ENCODE data around the gene PLA2G5.
A peak's percentile ranks its signal among the peaks of the same experiment; 100 is the strongest.
"Not testable (repeated sequence)": the region's sequence is repeated elsewhere in the genome, so short reads cannot be mapped to it uniquely, and the experiment has no call there.

PLA2G5 gene, protein sequence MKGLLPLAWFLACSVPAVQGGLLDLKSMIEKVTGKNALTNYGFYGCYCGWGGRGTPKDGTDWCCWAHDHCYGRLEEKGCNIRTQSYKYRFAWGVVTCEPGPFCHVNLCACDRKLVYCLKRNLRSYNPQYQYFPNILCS

DNA sequence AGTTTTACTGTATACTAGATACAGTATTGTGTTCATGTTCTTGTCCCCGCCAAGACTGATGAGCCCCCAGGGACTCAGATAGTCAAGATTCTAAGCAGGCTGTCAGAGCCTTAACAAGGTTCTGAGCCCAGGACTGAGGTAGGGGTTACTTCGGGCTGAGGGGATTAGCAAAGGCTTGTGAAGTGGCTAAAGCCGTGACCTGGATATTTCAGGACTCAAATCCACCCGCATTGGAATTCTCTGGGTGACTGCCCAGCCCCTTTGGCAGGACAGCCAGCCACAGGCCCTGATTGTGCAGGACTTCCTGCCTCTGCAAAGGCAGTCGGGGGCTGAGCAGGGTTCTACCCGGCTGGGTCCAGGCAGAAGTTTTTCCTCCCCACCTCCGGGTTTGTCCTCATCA lies at the start of gene PLA2G5:
PLA2G5 (plus strand) TSS at position 321 of the 400 bp plus-strand sequence. CDS start 14,637 bp downstream, outside the sequence.
- DNase-seq (ENCODE audit: low read depth in 2 of 2): no peak

DNA sequence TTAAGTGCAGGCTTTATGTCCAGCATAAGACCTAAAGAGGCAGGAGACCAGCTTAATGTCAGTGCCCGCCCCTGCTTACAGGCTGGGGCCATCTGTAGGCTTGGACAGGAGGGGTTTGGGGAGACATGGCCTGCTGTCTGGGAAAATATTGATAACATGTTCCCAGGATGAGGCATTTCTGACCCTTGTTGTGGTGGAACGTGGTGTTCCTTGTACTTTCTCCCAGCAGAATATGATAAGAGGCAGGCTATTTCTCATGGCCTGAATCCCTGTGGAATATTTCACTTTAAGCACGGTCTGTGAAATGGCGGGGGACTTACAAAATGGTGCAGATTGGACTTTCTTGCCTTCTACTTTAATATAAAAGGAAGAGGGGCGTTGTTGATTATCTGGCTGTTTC lies 41.9 kb upstream of the PLA2G5 start:
- no peak for DNase-seq (ENCODE audit: low read depth in 2 of 2)

DNA sequence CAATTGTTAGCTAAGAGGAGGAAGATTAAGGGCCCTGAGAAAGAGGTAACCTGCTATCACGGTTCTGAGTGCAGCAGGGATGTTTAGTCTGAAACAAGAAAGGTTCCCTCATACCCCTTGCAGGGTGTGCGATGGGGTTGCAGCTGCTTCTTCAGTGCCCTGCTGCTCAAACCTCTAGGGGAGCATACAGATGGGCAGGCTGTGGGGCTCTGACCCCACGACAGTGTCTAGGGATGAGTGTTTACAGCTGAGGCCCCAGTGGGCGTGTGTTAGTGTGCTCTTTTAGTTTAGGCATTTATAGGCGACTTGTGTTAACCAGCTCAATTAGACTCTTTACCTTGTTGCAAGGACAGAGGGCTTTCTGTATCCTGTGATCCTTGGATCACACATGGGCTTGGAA lies 41.3 kb upstream of the PLA2G5 start:
- DNase-seq (ENCODE audit: low read depth in 2 of 2): no peak

DNA sequence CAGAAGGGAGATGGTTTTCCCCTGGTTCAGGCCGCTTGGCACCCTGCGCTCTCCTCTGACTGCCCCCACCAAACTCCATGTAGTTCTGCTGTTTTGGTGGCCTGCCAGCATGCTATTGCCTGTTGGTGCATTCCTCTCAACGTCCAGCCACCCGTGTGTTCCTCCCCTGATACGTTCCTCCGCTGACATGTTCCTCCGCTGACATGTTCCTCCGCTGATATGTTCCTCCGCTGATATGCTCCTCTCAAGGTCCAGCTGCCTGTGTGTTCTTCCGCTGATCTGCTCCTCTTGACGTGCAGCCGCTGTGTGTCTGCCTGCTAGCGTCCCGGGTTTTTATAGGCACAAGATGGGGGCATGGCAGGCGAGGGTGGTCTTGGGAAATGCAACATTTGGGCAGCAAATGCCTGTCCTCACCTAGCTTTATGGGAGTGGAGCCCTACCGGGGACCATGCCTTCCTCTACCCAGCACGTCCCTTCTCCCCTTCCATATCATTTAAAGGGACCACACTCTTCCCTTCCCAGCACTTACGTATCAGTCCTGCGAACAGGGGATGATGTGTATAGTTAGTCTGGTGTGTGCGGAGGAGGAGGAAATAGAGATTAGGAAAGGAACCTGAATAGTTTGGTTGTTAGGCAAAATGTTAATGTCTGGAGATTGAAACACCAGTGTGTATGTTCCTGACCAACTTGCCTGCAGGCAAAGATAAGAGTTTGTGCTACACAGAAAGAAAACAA lies 40.6 kb upstream of the PLA2G5 start:
- no peak for DNase-seq (ENCODE audit: low read depth in 2 of 2)

DNA sequence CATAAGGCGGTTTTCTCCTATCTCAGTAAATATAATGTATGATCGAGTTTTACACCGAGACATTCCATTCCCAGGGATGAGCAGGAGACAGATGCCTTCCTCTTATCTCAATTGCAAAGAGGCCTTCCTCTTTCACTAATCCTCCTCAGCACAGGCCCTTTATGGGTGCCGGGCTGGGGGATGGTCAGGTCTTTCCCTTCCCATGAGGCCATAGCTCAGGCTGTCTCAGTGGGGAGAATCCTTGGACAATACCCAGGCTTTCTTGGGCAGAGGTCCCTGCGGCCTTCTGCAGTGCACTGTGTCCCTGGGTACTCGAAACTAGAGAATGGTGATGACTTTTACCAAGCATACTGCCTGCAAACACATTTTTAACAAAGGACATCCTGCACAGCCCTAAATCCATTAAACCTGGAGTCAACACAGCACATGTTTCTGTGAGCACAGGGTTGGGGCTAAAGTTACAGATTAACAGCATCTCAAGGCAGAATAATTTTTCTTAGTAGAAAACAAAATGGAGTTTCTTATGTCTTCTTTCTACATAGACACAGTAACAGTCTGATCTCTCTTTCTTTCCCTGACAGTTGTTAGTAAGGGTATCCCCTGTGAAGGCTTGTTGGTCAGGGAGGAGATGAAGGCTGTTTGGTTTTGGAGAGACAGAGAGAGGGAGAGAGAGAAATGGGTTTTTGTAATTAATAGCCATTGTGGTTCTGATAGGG lies 39.4 kb upstream of the PLA2G5 start:
- not testable (repeated sequence) for DNase-seq (ENCODE audit: low read depth in 2 of 2)

DNA sequence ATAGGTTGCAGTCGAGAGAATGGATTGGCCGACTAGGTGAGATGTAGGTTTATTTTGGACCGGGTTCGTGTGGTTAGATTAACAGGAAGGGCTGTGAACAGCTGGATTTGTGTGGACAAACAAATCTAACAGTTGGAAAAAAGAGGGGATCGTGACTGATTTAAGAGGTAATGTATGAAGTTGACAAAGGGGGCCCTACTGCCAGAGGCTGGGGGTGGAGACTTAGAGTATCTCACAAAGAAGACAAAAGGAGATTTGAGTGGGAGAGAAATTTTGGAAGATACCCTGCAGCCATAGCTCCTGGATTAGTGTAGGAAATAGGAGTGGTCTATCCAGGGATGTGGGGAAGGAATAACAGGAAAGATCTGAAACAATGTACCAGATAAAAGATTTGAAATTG lies 38.8 kb upstream of the PLA2G5 start:
- DNase-seq (ENCODE audit: low read depth in 2 of 2): no peak

DNA sequence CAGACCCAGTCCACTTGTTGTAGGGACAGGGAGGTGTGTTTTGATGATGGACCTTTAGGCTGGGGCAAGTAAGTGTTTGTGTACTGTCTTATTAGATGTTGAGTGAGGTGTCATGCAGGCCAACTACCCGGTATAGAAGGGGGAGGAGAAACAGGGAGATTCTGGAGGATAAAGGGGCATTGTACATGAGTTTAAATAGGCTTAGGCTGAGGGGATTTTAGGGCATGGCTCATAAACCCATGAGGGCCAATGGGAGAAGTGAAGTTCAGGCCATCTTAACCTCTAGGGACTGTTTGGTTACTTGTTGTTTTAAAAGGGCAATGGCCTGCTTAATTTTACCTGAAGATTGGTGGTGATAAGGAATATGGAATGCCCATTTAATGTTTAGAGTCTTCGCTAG lies 38.2 kb upstream of the PLA2G5 start:
- DNase-seq (ENCODE audit: low read depth in 2 of 2): no peak

DNA sequence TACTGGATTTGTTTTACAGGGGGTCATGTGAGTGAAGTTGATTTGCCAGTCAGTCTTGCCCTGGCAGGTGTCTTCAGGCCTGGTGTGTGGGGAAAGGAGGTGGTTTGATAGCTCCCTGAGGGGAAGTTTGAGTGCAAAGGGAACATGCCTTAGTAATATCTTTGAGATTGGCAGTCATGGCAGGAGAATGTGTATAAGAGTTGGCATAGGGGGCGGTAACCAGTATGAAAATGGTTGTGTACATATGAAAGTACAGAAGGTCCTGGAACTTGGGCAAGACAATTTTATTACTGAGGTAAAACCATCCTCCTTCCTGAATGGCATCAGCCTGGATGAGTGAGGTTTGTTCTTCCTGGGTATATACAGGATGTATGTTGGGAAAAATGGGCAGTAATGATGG lies 37.6 kb upstream of the PLA2G5 start:
- no peak for DNase-seq (ENCODE audit: low read depth in 2 of 2)

DNA sequence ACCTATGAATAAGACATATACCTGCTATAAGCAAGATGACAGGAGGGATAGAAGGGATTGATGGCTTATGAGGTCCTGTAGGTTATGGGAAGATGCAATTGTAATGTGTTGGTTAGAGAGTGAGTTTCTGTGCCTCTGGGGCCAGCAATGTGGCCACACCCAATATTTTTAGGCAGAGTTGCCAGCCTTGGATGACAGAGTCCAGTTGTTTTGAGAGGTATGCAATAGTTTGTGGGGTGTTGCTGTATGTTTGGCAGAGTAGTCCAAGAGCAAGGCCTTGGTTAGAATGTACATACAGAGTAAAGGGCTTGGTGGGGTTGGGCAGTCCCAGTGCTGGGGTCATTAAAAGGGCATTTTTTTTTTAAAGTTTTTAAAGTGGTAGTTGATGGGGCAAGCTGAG lies 36.6 kb upstream of the PLA2G5 start:
- no peak for DNase-seq (ENCODE audit: low read depth in 2 of 2)

DNA sequence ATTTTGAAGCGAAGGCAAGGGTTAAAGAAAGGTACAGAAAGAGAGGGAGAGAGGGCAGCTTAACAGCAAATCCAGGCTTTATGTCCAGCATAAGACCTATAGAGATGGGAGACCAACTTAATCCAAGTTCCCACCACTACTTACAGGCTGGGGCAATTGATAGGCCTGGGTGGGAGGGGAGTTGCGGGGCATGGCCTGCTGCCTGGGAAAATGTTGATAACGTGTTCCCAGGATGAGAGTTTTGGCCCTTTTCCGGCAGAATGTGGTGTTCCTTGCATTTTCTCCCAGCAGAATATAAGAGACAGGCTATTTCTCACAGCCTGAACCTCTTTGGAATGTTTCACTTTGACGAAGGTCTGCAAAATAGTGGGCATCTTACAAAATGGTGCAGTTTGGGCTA lies 34.9 kb upstream of the PLA2G5 start:
- DNase-seq (ENCODE audit: low read depth in 2 of 2): no peak

DNA sequence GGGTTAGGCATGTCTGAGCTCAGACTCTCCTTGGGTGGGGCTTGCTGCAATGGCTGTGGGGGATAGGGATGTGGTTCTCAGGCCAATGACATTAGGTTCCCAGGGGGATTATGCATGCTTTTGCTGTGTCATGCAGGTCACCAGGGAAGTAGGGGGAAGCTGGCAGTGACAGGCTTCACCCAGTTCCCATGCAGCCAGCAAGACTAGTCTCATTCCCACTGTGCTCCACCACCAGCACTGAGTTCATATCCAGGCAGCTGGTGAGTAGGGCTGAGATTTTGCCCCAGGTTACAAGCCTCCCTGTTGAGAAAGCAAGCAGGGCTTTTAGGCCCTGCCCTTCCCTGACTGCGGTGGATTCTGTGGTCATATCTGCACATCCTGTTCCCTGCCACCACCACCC lies 32.1 kb upstream of the PLA2G5 start:
- DNase-seq (ENCODE audit: low read depth in 2 of 2): no peak

DNA sequence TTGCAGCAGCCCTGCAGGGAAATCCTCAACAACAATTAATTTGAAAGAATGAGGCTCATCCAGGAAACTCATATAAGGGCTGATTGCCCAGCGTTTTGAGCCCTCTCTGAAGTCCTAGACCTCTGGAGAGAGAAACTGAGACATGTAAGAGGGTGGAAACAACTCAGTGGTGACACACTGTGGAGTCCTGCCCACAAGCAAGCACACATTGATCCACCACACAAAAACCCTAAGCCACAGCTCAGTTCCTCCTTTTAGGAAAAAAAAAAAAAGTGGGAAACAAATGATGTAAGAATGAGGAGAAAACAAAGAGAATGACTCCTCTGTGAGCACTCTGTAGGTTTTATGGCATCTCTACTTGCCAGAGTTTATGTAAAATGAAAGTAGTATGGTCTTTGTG lies 22.9 kb upstream of the PLA2G5 start:
- DNase-seq (ENCODE audit: low read depth in 2 of 2): no peak

DNA sequence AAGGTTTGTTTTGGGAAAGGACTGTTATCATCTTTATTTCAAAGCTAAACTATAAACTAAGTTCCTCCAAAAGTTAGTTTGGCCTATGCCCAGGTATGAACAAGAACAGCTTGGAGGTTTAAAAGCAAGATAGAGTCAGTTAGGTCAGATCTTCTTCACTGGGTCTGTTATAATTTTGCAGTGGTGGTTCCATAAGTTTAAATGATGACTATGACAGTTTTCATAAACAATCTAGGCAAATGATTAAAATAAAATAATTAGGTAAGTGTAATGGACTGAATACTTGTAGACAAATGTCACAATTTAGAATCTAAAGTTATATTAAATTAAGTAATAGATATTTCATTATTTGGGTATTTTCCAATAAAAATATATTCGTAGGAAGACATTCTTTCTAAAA lies 21.4 kb upstream of the PLA2G5 start:
- no peak for DNase-seq (ENCODE audit: low read depth in 2 of 2)

DNA sequence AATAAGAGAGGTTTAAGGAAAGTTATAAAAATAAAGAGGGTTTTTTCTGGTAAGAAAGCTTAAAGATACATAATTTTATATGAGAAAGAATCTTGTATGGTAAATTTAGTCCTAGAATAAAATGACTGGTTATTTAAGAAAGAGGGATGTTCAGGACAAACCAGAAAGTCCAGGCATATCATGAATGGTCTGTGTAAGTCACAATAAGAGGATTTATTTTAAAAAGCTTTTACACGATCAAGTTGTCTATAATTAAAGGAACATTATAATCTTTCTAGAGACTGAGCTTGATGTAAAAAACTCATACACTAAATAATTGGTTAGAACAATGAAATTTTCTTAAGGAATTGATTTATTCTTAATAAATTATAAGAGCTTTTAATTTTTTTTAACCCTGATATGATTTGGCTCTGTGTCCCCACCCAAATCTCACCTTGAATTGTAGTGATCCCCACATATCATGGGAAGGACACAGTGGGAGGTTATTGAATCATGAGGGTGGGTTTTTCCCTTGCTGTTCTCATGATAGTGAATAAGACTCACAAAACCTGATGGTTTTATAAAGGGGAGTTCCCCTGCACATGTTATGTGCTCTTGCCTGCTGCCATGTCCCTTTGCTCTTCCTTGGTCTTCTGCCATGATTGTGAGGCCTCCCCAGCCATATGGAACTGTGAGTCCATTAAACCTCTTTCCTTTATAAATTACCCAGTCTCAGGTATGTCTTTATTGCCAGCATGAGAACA lies 20.8 kb upstream of the PLA2G5 start:
- DNase-seq (ENCODE audit: low read depth in 2 of 2): not testable (repeated sequence)

DNA sequence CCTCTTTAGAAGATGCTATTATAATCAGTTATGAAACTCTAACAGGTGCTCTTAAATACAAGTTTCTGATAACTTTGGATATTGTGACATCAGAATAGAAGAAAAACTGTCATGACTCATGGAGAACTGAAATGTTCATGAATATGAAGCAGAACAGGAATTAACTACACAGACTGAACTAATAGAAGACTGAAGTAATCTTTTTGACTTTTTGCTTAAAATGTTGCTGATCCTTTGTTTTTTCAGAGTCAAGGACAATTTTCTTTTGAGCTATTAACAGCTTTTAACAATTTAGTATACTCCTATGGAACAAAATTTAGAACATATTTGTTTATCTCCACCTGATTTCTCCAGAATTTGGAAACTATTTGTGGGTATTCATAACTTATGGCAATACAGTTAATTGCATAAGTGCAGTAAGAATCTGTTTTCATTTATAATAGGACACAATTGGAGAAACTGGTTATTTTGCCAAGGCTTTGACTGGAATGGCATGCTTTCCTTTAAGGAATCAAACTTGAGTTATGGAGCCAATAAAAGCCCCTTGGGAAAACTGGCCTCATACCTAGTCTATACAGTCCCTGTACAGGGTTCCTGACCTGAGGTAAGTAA lies 18.7 kb upstream of the PLA2G5 start:
- DNase-seq (ENCODE audit: low read depth in 2 of 2): no peak

DNA sequence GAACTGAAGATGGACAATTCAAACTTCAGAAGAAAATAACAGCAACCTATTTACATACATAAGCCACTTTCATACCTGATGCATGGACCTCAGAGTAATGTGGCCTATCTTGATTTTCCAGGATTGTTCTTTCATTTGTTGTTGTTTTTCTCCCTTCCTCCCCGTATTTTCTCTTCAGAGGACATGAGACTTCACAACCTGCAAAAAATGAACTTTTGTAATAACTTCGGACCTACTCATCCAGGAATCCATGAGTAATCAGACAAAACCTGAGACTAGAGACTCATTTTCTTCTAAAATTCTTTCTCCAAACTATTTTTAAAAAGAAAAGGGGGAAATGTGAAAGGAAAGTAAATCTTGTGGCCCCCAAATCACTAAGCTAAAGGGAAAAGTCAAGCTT lies 17.6 kb upstream of the PLA2G5 start:
- DNase-seq (ENCODE audit: low read depth in 2 of 2): no peak

DNA sequence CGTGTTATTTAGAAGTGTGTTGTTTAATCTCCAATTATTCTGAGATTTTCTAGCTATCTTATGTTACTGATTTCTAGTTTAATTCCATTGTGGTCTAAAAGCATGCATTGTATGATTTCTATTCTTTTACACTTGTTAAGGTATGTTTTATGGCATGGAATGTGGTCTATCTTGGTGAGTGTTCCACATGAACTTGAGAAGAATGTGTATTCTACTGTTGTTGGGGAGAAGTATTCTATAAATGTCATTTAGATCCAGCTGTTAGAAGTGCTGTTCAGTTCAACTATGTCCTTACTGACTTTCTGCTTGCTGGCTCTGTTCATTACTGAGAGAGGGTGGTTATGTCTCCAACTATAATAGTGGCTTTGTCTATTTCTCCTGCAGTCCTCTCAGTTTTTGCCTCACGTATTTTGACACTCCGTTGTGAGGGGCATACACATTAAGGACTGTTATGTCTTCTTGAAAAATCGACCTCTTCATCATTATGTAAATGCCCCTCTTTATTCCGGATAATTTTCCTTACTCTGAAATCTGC lies 12.0 kb upstream of the PLA2G5 start:
- peak in 1 of 2 experiments; percentile 1 for DNase-seq (ENCODE audit: low read depth in 2 of 2)

DNA sequence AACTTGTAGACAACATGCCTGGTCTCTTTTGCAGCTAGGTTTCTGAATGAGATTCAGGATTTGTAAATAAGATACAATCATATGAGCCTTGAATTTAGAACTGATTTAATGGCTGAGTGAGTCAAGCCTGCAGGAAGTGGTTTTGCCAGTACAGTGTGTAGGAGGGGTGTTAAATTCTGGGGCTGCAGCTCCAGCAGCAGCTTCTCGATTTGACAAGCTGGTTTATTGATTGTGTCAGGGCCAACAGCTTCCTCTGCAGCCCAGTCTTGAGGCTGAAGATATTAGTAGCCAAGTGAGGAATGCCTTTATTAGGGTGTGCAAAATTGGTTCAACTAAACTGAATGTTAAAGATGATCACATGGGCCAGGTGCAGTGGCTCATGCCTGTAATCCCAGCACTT lies 11.5 kb upstream of the PLA2G5 start:
- peak; percentile 41 to 47 for DNase-seq (ENCODE audit: low read depth in 2 of 2)

DNA sequence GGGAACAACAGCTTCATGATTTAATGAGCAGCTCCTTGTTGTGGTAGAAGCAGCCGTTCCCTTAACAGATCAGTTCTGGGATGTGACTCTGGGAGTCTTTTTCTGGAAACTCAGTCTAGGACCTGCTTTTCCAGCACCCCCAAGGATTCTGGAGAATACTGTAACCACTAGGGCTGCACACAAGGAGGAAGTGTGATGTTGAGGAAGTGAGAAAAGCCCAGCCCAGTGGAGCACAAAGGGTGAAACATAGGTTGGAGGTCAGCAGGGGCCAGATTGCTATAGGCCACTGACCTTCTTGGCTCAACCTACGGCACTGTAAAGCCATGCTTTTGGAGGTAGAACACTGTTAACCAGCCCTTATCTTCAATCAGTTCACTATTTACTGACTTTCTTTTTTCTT lies 10.1 kb upstream of the PLA2G5 start:
- DNase-seq (ENCODE audit: low read depth in 2 of 2): no peak

DNA sequence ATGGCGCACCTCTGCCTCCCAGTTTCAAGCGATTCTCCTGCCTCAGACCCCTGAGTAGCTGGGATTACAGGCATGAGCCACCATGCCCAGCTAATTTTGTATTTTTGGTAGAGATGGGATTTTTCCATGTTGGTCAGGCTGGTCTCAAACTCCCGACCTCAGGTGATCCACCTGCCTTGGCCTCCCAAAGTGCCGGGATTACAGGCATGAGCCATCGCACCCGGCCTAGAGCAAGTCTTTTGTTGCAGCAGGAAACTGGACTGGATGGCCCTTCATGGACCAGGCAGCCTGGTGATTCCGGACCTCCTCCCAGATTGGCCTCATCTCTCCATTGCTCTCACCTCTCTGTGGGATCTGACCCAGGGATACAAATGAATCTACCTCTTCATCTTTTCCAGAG lies 9.2 kb upstream of the PLA2G5 start:
- not testable (repeated sequence) for DNase-seq (ENCODE audit: low read depth in 2 of 2)

DNA sequence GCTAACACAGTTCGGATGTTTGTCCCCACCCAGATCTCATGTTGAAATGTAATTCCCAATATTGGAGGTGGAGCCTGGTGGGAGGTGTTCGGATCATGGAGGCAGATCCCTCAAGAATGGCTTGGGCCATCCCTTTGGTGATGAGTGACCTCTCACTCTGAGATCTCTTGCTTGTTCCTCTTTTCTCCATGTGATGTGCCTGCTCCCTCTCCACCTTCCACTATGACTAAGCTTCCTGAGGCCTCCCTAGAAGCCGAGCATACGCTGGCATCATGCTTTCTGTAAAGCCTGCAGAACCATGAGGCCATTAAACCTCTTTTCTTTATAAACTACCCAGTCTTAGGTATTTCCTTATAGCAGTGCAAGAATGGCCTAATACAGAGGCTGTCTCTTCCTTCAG lies 8.1 kb upstream of the PLA2G5 start:
- no peak for DNase-seq (ENCODE audit: low read depth in 2 of 2)

DNA sequence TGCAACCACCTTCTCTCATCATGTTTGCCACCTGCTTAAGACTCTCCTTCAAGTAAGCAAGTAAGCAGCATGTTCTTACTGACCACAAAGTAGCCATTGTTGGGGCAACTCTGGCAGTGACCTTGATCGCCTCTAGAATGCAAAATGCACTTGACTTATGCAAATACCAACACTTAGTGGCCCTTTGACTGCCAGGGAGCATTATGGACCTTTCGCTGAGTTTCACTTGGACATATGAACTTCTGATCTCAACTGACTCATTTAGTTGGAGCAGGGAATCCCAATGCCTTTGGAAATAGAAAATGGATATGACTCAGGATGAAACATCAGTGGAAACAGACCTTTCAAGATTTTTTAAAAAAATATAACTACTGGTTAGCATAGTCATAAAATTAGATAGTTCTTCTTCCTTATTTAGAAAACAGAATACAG lies 6.1 kb upstream of the PLA2G5 start:
- DNase-seq (ENCODE audit: low read depth in 2 of 2): peak; percentile 28 to 34

All from fibroblast of skin of left biceps (primary cell).